IMR-90 (cell line): ENCODE measurements around the gene HMBS. TPM values are rescaled to one million over a fixed set of nuclear protein-coding genes. Genes with fewer than 3 reads are reported as not detected.

Source experiments
- ATAC-seq: fragments of 200-7000 bp; cut with Tn5 transposase; 2 replicates; pipeline ENCODE4 v1.9.1; 2020; ENCODE audit warnings: low read depth, mild to moderate bottlenecking, moderate library complexity
- BruUV-seq: library from RNA; stranded (reverse); fragments of 400-500 nt; replicated peaks from 2 replicates; lab custom pipeline; 2021; lab: Mats Ljungman, UMichigan
- CTCF ChIA-PET: fragments of 300-600 bp; formaldehyde crosslinking; extraction: SDS; loops from one replicate; lab custom pipeline; 2021; ENCODE audit warnings: antibody characterized with exemption; lab: Yijun Ruan, JAX
- POLR2A ChIA-PET: fragments of 300-600 bp; sonication (Branson Sonifier 250); formaldehyde crosslinking; loops from one replicate; lab custom pipeline; 2022; ENCODE audit warnings: antibody characterized with exemption; ENCODE audit not compliant: unreplicated experiment; lab: Charles Lee
- DNase-seq: peaks from one replicate; pipeline ENCODE4 v3.0.0; 2013
- H2AFZ ChIP-seq: replicated peaks from 2 replicates; pipeline ENCODE3; 2013; ENCODE audit warnings: low read length, mild to moderate bottlenecking; ENCODE audit not compliant: poor library complexity
- H2AK5ac ChIP-seq: 2 replicates; pipeline ENCODE4 v1.6.1; 2013; ENCODE audit warnings: low read depth, low read length, inconsistent platforms
- H2AK9ac ChIP-seq: replicated peaks from 2 replicates; pipeline ENCODE3; 2013; ENCODE audit warnings: mild to moderate bottlenecking, low read depth, low read length, moderate library complexity; ENCODE audit not compliant: poor library complexity
- H2BK120ac ChIP-seq: 2 replicates; pipeline ENCODE4 v1.6.1; 2013; ENCODE audit warnings: low read depth, low read length, inconsistent platforms
- H2BK15ac ChIP-seq: 3 replicates; pipeline ENCODE4 v1.6.1; 2013; ENCODE audit warnings: low read depth, low read length, inconsistent platforms
- H2BK20ac ChIP-seq: 2 replicates; pipeline ENCODE4 v1.6.1; 2013; ENCODE audit warnings: low read depth, mild to moderate bottlenecking, inconsistent platforms, low read length, moderate library complexity
- H2BK5ac ChIP-seq: 2 replicates; pipeline ENCODE4 v1.6.1; 2013; ENCODE audit warnings: mild to moderate bottlenecking, low read depth, low read length, inconsistent platforms; ENCODE audit not compliant: poor library complexity, severe bottlenecking
- H3K14ac ChIP-seq: replicated peaks from 2 replicates; pipeline ENCODE4 v1.6.1; 2013; ENCODE audit warnings: low read depth, low read length, inconsistent platforms
- H3K18ac ChIP-seq: 2 replicates; pipeline ENCODE4 v1.6.1; 2013; ENCODE audit warnings: low read depth, low read length, control low read depth
- H3K23ac ChIP-seq: 2 replicates; pipeline ENCODE4 v1.6.1; 2013; ENCODE audit warnings: low read depth, low read length, inconsistent platforms
- H3K27ac ChIP-seq: 2 replicates; pipeline ENCODE4 v1.5.1; 2013; ENCODE audit warnings: mild to moderate bottlenecking, control low read depth, low read length; ENCODE audit not compliant: insufficient read depth
- H3K27me3 ChIP-seq: 2 replicates; pipeline ENCODE4 v1.6.1; 2013; ENCODE audit warnings: low read length; ENCODE audit not compliant: control insufficient read depth, insufficient read depth
- H3K36me3 ChIP-seq: 2 replicates; pipeline ENCODE4 v1.6.1; 2013; ENCODE audit warnings: low read length, mixed read lengths; ENCODE audit not compliant: control insufficient read depth, insufficient read depth
- H3K4ac ChIP-seq: 2 replicates; pipeline ENCODE4 v1.6.1; 2013; ENCODE audit warnings: low read depth, low read length, inconsistent platforms
- H3K4me1 ChIP-seq: 2 replicates; pipeline ENCODE4 v1.6.1; 2013; ENCODE audit warnings: low read length, mixed read lengths; ENCODE audit not compliant: control insufficient read depth, insufficient read depth
- H3K4me2 ChIP-seq: 2 replicates; pipeline ENCODE4 v1.6.1; 2013; ENCODE audit warnings: low read depth, mild to moderate bottlenecking, control low read depth, low read length, moderate library complexity
- H3K4me3 ChIP-seq: 2 replicates; pipeline ENCODE4 v1.5.1; 2013; ENCODE audit warnings: low read depth, mild to moderate bottlenecking, control low read depth, low read length, moderate library complexity; ENCODE audit not compliant: insufficient read depth
- H3K56ac ChIP-seq: 2 replicates; pipeline ENCODE4 v1.6.1; 2013; ENCODE audit warnings: low read length, inconsistent platforms; ENCODE audit not compliant: insufficient read depth; ENCODE audit errors: extremely low read depth
- H3K79me1 ChIP-seq, 2 experiments: 2 replicates each; pipeline ENCODE4 v1.6.1; 2013; ENCODE audit warnings: low read length in 2 of 2, inconsistent platforms in 1 of 2, low read depth in 1 of 2
- H3K9ac ChIP-seq: 2 replicates; pipeline ENCODE4 v1.6.1; 2013; ENCODE audit warnings: low read depth, low read length, control low read depth
- H3K9me1 ChIP-seq: 2 replicates; pipeline ENCODE4 v1.6.1; 2013; ENCODE audit warnings: low read length, inconsistent platforms; ENCODE audit not compliant: insufficient read depth
- H3K9me3 ChIP-seq: 2 replicates; pipeline ENCODE4 v1.6.1; 2013; ENCODE audit warnings: low read length; ENCODE audit not compliant: control insufficient read depth, insufficient read depth
- H4K20me1 ChIP-seq: 2 replicates; pipeline ENCODE4 v1.6.1; 2013; ENCODE audit warnings: low read length, inconsistent platforms; ENCODE audit not compliant: insufficient read depth
- H4K5ac ChIP-seq: 2 replicates; pipeline ENCODE4 v1.6.1; 2013; ENCODE audit warnings: mild to moderate bottlenecking, low read depth, low read length, control low read depth
- H4K8ac ChIP-seq, 2 experiments: 2 replicates each; pipeline ENCODE4 v1.6.1; 2013; ENCODE audit warnings: low read depth in 2 of 2, low read length in 2 of 2, control low read depth in 1 of 2, inconsistent platforms in 1 of 2
- H4K91ac ChIP-seq: 2 replicates; pipeline ENCODE4 v1.6.1; 2013; ENCODE audit warnings: low read depth, low read length, inconsistent platforms; ENCODE audit not compliant: insufficient read depth
- FOS ChIP-seq: fragments of 150-350 bp; IDR thresholded peaks from 2 replicates; pipeline ENCODE4 v1.6.1; 2016; ENCODE audit warnings: low read depth, low read length
- MAZ ChIP-seq: IDR thresholded peaks from 2 replicates; pipeline ENCODE4 v1.6.1; 2012; ENCODE audit warnings: low read depth, mild to moderate bottlenecking, low read length, improper control_type of control experiment, moderate library complexity, borderline replicate concordance
- MXI1 ChIP-seq: IDR thresholded peaks from 2 replicates; pipeline ENCODE4 v1.6.1; 2012; ENCODE audit warnings: low read depth, mild to moderate bottlenecking, low read length, moderate library complexity, borderline replicate concordance
- RCOR1 ChIP-seq: IDR thresholded peaks from 2 replicates; pipeline ENCODE4 v1.6.1; 2012; ENCODE audit warnings: mild to moderate bottlenecking, low read length, improper control_type of control experiment; ENCODE audit not compliant: insufficient replicate concordance
- RFX5 ChIP-seq: IDR thresholded peaks from 2 replicates; pipeline ENCODE4 v1.8.0; 2012; ENCODE audit warnings: low read depth, mild to moderate bottlenecking, low read length, moderate library complexity
- USF2 ChIP-seq: fragments of 150-350 bp; IDR thresholded peaks from 2 replicates; pipeline ENCODE4 v1.6.1; 2017; ENCODE audit warnings: mild to moderate bottlenecking, antibody characterized with exemption, low read length, low read depth
- WGBS, 2 experiments: methylation state at CpG; one replicate each; pipeline versions ENCODE4 v1.1.5 to v1.1.7; 2013; ENCODE audit warnings: missing lambda C conversion rate in 2 of 2; ENCODE audit not compliant: insufficient read length in 1 of 2; ENCODE audit errors: extremely low coverage in 2 of 2; 5-methylcytosine and 5-hydroxymethylcytosine counted together
- dilution Hi-C: fragments of 300-500 bp; cut with HindIII; formaldehyde crosslinking; loops from one replicate; pipeline ENCODE4 v1.14.3; 2018; ENCODE audit warnings: low sequenced_read_pairs; ENCODE audit not compliant: unreplicated experiment
- in situ Hi-C: fragments of 300-500 bp; cut with MboI; formaldehyde crosslinking; loops from 3 replicates; pipeline ENCODE4 v1.14.3; 2019; ENCODE audit warnings: low sequenced_read_pairs, inconsistent platforms, mixed read lengths
- intact Hi-C: fragments of 100-400 bp; cut with micrococcal nuclease; formaldehyde crosslinking; loops from 2 replicates; pipeline ENCODE4 v1.10.0; 2022
- polyA plus RNA-seq, 3 experiments: library from polyadenylated mRNA; depleted of rRNA; stranded (reverse); fragments of >200 nt; gene quantifications; 2 replicates each; pipeline ENCODE4 v1.2.3, GENCODE V29; 2012; ENCODE audit warnings: low replicate concordance in 1 of 3
- total RNA-seq: library from RNA; depleted of rRNA; stranded (reverse); fragments of >200 nt; gene quantifications from 2 replicates; pipeline ENCODE4 v1.2.3, GENCODE V29; 2012

Gene HMBS
- total and polyA plus RNA-seq, 2 of the 4 experiments (the other 2 are of a cell fraction) = 17.9 to 59.5 TPM

- BruUV-seq = no TSS peak
- intact Hi-C loops = no loop called here
- H4K8ac ChIP-seq = no peak overlapping the region
- no peak overlapping the region for H2BK5ac ChIP-seq
- no peak overlapping the region for H3K9ac ChIP-seq
- no peak overlapping the region for H3K4me2 ChIP-seq
- H3K23ac ChIP-seq = no peak overlapping the region
- WGBS, 2 experiments = 95% methylated on average over 7 of the region's 10 CpGs; no CpG with 5 or more reads in 1 of the 2 experiments
- H3K9me1 ChIP-seq = peaks cover 9% of the 10 kb centered on the region
- no peaks in the 10 kb centered on the region for H3K27me3 ChIP-seq
- TF ChIP-seq MAZ (no peak), RCOR1 (no peak), FOS (no peak), USF2 (no peak), MXI1 (no peak), RFX5 (no peak)
- dilution Hi-C loops = no loop called here
- peaks cover 50% of the 10 kb centered on the region for H3K36me3 ChIP-seq
- peaks cover 4% of the 10 kb centered on the region; the same call in 1 of the 2 replicates for H3K4me1 ChIP-seq
- H2AK9ac ChIP-seq = no peak overlapping the region
- no peak overlapping the region for H2BK20ac ChIP-seq
- H3K4me3 ChIP-seq = no peak overlapping the region
- H4K5ac ChIP-seq = no peak overlapping the region
- H2AFZ ChIP-seq = no peak overlapping the region
- DNase-seq (no peak), ATAC-seq (no peak)
- no peak overlapping the region for H2BK15ac ChIP-seq
- ChIA-PET POLR2A (no interaction called here), CTCF (no interaction called here)
- in situ Hi-C loops = no loop called here
- H4K20me1 ChIP-seq = 0 out of 2 replicates have a peak, but pooled peaks cover 5% of the 10 kb centered on the region
- H3K18ac ChIP-seq = no peak overlapping the region
- no peak overlapping the region for H3K14ac ChIP-seq
- H4K91ac ChIP-seq = no peak overlapping the region
- no peaks in the 10 kb centered on the region for H3K9me3 ChIP-seq
- H3K4ac ChIP-seq = no peak overlapping the region
- H3K79me1 ChIP-seq = peaks cover 17 to 51% of the 10 kb centered on the region in 2 experiments
- no peak overlapping the region for H3K56ac ChIP-seq
- H2BK120ac ChIP-seq = no peak overlapping the region
- no peak overlapping the region for H3K27ac ChIP-seq
- H2AK5ac ChIP-seq = no peak overlapping the region
Observed at GRCh38 chr11:119054418-119054817, 30.3 kb upstream of the HMBS start.
